GM23338 (cell line): Measurements from ENCODE around the gene MAMLD1. TPM values are rescaled to one million over a fixed set of nuclear protein-coding genes. Genes with fewer than 3 reads are reported as not detected.

ENCODE experiments used
- ATAC-seq: fragments of 200-7000 bp; cut with Tn5 transposase; 3 replicates; pipeline ENCODE4 v1.9.1; 2020
- DNase-seq: peaks from one replicate; pipeline ENCODE4 v3.0.0-alpha.2; 2015; ENCODE audit warnings: low spot score
- H2AFZ ChIP-seq: fragments of 200-600 bp; sonication (generic); 2 replicates; pipeline ENCODE4 v1.8.0; 2016; ENCODE audit warnings: antibody characterized with exemption, mild to moderate bottlenecking, moderate library complexity
- H3F3A ChIP-seq: fragments of 200-600 bp; sonication (generic); replicated peaks from 2 replicates; pipeline ENCODE4 v1.8.0; 2017; ENCODE audit warnings: antibody characterized with exemption, mixed run types, low read depth
- H3K27ac ChIP-seq: fragments of 200-600 bp; sonication (generic); 2 replicates; pipeline ENCODE4 v1.6.1; 2016; ENCODE audit warnings: low read depth
- H3K27me3 ChIP-seq: fragments of 200-600 bp; sonication (generic); 2 replicates; pipeline ENCODE4 v1.8.0; 2016; ENCODE audit warnings: mild to moderate bottlenecking, mixed run types, moderate library complexity; ENCODE audit not compliant: insufficient read depth
- H3K36me3 ChIP-seq: fragments of 200-600 bp; sonication (generic); 2 replicates; pipeline ENCODE4 v1.8.0; 2016; ENCODE audit warnings: mild to moderate bottlenecking; ENCODE audit not compliant: insufficient read depth
- H3K4me1 ChIP-seq: fragments of 200-600 bp; sonication (generic); 2 replicates; pipeline ENCODE4 v1.8.0; 2016; ENCODE audit warnings: mild to moderate bottlenecking, moderate library complexity; ENCODE audit not compliant: insufficient read depth
- H3K4me2 ChIP-seq: fragments of 200-600 bp; sonication (generic); 2 replicates; pipeline ENCODE4 v1.7.1; 2017; ENCODE audit warnings: mixed run types
- H3K4me3 ChIP-seq: fragments of 200-600 bp; sonication (generic); 2 replicates; pipeline ENCODE4 v1.6.1; 2016; ENCODE audit warnings: mixed run types
- H3K79me2 ChIP-seq: fragments of 200-600 bp; sonication (generic); replicated peaks from 2 replicates; pipeline ENCODE4 v1.8.0; 2017; ENCODE audit warnings: mild to moderate bottlenecking; ENCODE audit not compliant: insufficient read depth
- H3K9me2 ChIP-seq: fragments of 200-600 bp; sonication (generic); 2 replicates; pipeline ENCODE4 v1.8.0; 2017; ENCODE audit not compliant: insufficient read depth
- H4K20me1 ChIP-seq: fragments of 200-600 bp; sonication (generic); replicated peaks from 2 replicates; pipeline ENCODE4 v1.8.0; 2017; ENCODE audit warnings: mild to moderate bottlenecking; ENCODE audit not compliant: insufficient read depth
- H3K27ac Mint-ChIP-seq: 2 replicates; pipeline ENCODE4 v1.8.0; 2020; ENCODE audit warnings: inconsistent platforms, mild to moderate bottlenecking, moderate library complexity, mixed read lengths
- H3K27me3 Mint-ChIP-seq: 3 replicates; pipeline ENCODE4 v1.8.0; 2022; ENCODE audit warnings: low read depth, mild to moderate bottlenecking, moderate library complexity, mixed read lengths, inconsistent platforms; ENCODE audit not compliant: insufficient read depth, poor library complexity
- H3K36me3 Mint-ChIP-seq: 3 replicates; pipeline ENCODE4 v1.8.0; 2021; ENCODE audit warnings: low read depth, mild to moderate bottlenecking, inconsistent platforms, moderate library complexity, mixed read lengths
- H3K4me1 Mint-ChIP-seq: 3 replicates; pipeline ENCODE4 v1.8.0; 2020; ENCODE audit warnings: mild to moderate bottlenecking, inconsistent platforms, mixed read lengths
- H3K4me3 Mint-ChIP-seq: 3 replicates; pipeline ENCODE4 v1.8.0; 2021; ENCODE audit warnings: moderate library complexity, mild to moderate bottlenecking, inconsistent platforms, mixed read lengths
- H3K9me3 Mint-ChIP-seq: 3 replicates; pipeline ENCODE4 v1.8.0; 2020; ENCODE audit warnings: moderate library complexity, mild to moderate bottlenecking, inconsistent platforms, mixed read lengths
- CREB1 ChIP-seq: fragments of 250-450 bp; sonication (Bioruptor Pico); IDR thresholded peaks from 2 replicates; pipeline ENCODE4 v1.5.0; 2020; ENCODE audit warnings: low read depth, mild to moderate bottlenecking, moderate library complexity
- ETS1 ChIP-seq: IDR thresholded peaks from 2 replicates; pipeline ENCODE4 v1.6.1; 2016; ENCODE audit warnings: antibody characterized with exemption
- EZH2 ChIP-seq: fragments of 200-600 bp; sonication (generic); IDR thresholded peaks from one replicate; pipeline ENCODE4 v1.8.0; 2017; ENCODE audit warnings: antibody characterized with exemption, mild to moderate bottlenecking, low read depth; ENCODE audit not compliant: unreplicated experiment
- EZH2phosphoT487 ChIP-seq: fragments of 200-600 bp; sonication (generic); IDR thresholded peaks from one replicate; pipeline ENCODE4 v1.8.1; 2018; ENCODE audit warnings: antibody characterized with exemption; ENCODE audit not compliant: unreplicated experiment
- JUNB ChIP-seq: IDR thresholded peaks from one replicate; pipeline ENCODE4 v1.6.1; 2016; ENCODE audit warnings: antibody characterized with exemption; ENCODE audit not compliant: unreplicated experiment
- NANOG ChIP-seq: IDR thresholded peaks from 2 replicates; pipeline ENCODE4 v1.6.1; 2016; ENCODE audit warnings: antibody characterized with exemption, borderline replicate concordance
- POLR2AphosphoS5 ChIP-seq: IDR thresholded peaks from 2 replicates; pipeline ENCODE4 v1.6.1; 2016; ENCODE audit warnings: antibody characterized with exemption, low read depth
- REST ChIP-seq: IDR thresholded peaks from one replicate; pipeline ENCODE4 v1.6.1; 2018; ENCODE audit warnings: antibody characterized with exemption; ENCODE audit not compliant: unreplicated experiment
- STAT1 ChIP-seq: IDR thresholded peaks from one replicate; pipeline ENCODE4 v1.6.1; 2016; ENCODE audit warnings: antibody characterized with exemption; ENCODE audit not compliant: unreplicated experiment
- ZNF114 ChIP-seq: fragments of 250-450 bp; sonication (Bioruptor Pico); IDR thresholded peaks from 2 replicates; pipeline ENCODE4 v1.5.0; 2020; ENCODE audit warnings: mild to moderate bottlenecking, moderate library complexity
- ZNF331 ChIP-seq: fragments of 250-450 bp; sonication (Bioruptor Pico); IDR thresholded peaks from 2 replicates; pipeline ENCODE4 v1.5.0; 2020; ENCODE audit warnings: low read depth, mild to moderate bottlenecking, moderate library complexity
- polyA plus RNA-seq: library from polyadenylated mRNA; unstranded; fragments of >200 nt; fragmentation: Nextera tagmentation; extraction: Ambion mirVana; gene quantifications from 2 replicates; pipeline ENCODE4 v1.2.1, GENCODE V29; 2016
- total RNA-seq: library from RNA; depleted of rRNA; stranded (reverse); fragments of >200 nt; shearing (Covaris generic); gene quantifications from 2 replicates; pipeline ENCODE4 v1.2.3, GENCODE V29; 2014
- TF ChIP-seq, protein P1 (sequence below), 2 experiments: fragments of 200-600 bp in 1 of 2; sonication (generic) in 1 of 2; conservative IDR thresholded peaks; 2 replicates each; pipeline versions ENCODE4 v1.5.1 to v1.6.1; 2016 to 2017; ENCODE audit warnings: antibody characterized with exemption in 2 of 2, low read depth in 2 of 2, mild to moderate bottlenecking in 2 of 2, moderate library complexity in 1 of 2
- TF ChIP-seq, protein P2 (sequence below): fragments of 250-450 bp; sonication (Bioruptor Pico); IDR thresholded peaks from 2 replicates; pipeline ENCODE4 v1.5.0; 2020; ENCODE audit warnings: mild to moderate bottlenecking, moderate library complexity

The MAMLD1 gene
- total and polyA plus RNA-seq, 2 experiments from 2014 or later: 0.13 to 0.21 TPM

- ATAC-seq (no peak), DNase-seq (no peak)
- Histone ChIP-seq H3K36me3 (no peaks in the 10 kb centered on the region), H2AFZ (no peak overlapping the region), H3K79me2 (no peaks in the 10 kb centered on the region), H3K9me2 (no peaks in the 10 kb centered on the region), H3K4me2 (no peak overlapping the region), H3K27me3 (no peaks in the 10 kb centered on the region), H3K4me3 (no peak overlapping the region), H4K20me1 (no peaks in the 10 kb centered on the region), H3K27ac (no peak overlapping the region), H3F3A (no peaks in the 10 kb centered on the region), H3K4me1 (no peaks in the 10 kb centered on the region)
- Mint-ChIP-seq H3K36me3 (no peaks in the 10 kb centered on the region), H3K27me3 (no peaks in the 10 kb centered on the region), H3K9me3 (no peaks in the 10 kb centered on the region), H3K4me3 (no peak overlapping the region), H3K27ac (no peak overlapping the region), H3K4me1 (no peaks in the 10 kb centered on the region)
- TF ChIP-seq EZH2phosphoT487 (no peak), REST (no peak), ZNF114 (CRISPR knock-in tag) (no peak), ETS1 (no peak), ZNF331 (CRISPR knock-in tag) (no peak), CREB1 (CRISPR knock-in tag) (no peak), JUNB (no peak), POLR2AphosphoS5 (no peak), EZH2 (no peak), STAT1 (no peak), NANOG (no peak)
- TF ChIP-seq, protein P1, sequence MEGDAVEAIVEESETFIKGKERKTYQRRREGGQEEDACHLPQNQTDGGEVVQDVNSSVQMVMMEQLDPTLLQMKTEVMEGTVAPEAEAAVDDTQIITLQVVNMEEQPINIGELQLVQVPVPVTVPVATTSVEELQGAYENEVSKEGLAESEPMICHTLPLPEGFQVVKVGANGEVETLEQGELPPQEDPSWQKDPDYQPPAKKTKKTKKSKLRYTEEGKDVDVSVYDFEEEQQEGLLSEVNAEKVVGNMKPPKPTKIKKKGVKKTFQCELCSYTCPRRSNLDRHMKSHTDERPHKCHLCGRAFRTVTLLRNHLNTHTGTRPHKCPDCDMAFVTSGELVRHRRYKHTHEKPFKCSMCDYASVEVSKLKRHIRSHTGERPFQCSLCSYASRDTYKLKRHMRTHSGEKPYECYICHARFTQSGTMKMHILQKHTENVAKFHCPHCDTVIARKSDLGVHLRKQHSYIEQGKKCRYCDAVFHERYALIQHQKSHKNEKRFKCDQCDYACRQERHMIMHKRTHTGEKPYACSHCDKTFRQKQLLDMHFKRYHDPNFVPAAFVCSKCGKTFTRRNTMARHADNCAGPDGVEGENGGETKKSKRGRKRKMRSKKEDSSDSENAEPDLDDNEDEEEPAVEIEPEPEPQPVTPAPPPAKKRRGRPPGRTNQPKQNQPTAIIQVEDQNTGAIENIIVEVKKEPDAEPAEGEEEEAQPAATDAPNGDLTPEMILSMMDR (conservative IDR thresholded peaks at IDR 0.05; ENCODE audit: low read depth in 2 of 2): no peak
- TF ChIP-seq, protein P2, sequence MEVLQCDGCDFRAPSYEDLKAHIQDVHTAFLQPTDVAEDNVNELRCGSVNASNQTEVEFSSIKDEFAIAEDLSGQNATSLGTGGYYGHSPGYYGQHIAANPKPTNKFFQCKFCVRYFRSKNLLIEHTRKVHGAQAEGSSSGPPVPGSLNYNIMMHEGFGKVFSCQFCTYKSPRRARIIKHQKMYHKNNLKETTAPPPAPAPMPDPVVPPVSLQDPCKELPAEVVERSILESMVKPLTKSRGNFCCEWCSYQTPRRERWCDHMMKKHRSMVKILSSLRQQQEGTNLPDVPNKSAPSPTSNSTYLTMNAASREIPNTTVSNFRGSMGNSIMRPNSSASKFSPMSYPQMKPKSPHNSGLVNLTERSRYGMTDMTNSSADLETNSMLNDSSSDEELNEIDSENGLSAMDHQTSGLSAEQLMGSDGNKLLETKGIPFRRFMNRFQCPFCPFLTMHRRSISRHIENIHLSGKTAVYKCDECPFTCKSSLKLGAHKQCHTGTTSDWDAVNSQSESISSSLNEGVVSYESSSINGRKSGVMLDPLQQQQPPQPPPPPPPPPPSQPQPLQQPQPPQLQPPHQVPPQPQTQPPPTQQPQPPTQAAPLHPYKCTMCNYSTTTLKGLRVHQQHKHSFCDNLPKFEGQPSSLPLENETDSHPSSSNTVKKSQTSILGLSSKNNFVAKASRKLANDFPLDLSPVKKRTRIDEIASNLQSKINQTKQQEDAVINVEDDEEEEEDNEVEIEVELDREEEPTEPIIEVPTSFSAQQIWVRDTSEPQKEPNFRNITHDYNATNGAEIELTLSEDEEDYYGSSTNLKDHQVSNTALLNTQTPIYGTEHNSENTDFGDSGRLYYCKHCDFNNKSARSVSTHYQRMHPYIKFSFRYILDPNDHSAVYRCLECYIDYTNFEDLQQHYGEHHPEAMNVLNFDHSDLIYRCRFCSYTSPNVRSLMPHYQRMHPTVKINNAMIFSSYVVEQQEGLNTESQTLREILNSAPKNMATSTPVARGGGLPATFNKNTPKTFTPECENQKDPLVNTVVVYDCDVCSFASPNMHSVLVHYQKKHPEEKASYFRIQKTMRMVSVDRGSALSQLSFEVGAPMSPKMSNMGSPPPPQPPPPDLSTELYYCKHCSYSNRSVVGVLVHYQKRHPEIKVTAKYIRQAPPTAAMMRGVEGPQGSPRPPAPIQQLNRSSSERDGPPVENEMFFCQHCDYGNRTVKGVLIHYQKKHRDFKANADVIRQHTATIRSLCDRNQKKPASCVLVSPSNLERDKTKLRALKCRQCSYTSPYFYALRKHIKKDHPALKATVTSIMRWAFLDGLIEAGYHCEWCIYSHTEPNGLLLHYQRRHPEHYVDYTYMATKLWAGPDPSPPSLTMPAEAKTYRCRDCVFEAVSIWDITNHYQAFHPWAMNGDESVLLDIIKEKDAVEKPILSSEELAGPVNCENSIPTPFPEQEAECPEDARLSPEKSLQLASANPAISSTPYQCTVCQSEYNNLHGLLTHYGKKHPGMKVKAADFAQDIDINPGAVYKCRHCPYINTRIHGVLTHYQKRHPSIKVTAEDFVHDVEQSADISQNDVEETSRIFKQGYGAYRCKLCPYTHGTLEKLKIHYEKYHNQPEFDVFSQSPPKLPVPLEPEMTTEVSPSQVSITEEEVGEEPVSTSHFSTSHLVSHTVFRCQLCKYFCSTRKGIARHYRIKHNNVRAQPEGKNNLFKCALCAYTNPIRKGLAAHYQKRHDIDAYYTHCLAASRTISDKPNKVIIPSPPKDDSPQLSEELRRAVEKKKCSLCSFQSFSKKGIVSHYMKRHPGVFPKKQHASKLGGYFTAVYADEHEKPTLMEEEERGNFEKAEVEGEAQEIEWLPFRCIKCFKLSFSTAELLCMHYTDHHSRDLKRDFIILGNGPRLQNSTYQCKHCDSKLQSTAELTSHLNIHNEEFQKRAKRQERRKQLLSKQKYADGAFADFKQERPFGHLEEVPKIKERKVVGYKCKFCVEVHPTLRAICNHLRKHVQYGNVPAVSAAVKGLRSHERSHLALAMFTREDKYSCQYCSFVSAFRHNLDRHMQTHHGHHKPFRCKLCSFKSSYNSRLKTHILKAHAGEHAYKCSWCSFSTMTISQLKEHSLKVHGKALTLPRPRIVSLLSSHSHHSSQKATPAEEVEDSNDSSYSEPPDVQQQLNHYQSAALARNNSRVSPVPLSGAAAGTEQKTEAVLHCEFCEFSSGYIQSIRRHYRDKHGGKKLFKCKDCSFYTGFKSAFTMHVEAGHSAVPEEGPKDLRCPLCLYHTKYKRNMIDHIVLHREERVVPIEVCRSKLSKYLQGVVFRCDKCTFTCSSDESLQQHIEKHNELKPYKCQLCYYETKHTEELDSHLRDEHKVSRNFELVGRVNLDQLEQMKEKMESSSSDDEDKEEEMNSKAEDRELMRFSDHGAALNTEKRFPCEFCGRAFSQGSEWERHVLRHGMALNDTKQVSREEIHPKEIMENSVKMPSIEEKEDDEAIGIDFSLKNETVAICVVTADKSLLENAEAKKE (CRISPR knock-in tag): no peak
These were observed 96.1 kb downstream of the MAMLD1 start for GRCh38 chrX:150459196-150459595.
